Tibial nerve (tissue), 3 donors: ENCODE data around the gene PGC.

Experiments used
- POLR2A ChIP-seq, 2 donors: fragments of 450-650 bp; IDR thresholded peaks; one replicate each; pipeline ENCODE4 v1.6.1; 2017; ENCODE audit warnings: antibody characterized with exemption in 2 of 2, mild to moderate bottlenecking in 2 of 2, moderate library complexity in 2 of 2
- TF ChIP-seq, protein P1 (sequence below), 5 experiments: fragments of 200-600 bp in 3 of 5; fragments of 450-650 bp in 2 of 5; sonication (generic) in 3 of 5; IDR thresholded peaks; one replicate each; pipeline ENCODE4 v1.5.1; 2016 to 2019; ENCODE audit warnings: antibody characterized with exemption in 5 of 5, mild to moderate bottlenecking in 3 of 5, moderate library complexity in 2 of 5

DNA sequence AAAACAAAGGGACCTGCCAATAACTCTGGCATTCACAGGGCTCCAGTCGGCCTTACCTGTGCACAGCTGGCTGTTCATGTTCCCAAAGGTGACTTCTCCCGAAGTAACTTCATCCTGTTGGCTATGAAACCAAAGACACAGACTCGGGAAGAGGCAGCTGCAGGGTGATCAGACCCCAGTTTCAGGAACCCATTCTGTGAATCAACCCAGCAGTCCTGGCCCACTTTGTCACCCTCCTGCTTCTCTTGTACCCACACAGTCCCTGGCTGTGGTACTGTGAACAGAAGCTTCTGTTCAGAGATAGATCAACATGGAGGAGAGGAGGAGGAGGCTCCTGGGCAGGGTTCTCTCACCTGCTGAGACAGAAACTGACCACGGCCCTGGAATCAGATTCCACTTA is 8.7 kb upstream of the PGC start:
- TF ChIP-seq, protein P1, sequence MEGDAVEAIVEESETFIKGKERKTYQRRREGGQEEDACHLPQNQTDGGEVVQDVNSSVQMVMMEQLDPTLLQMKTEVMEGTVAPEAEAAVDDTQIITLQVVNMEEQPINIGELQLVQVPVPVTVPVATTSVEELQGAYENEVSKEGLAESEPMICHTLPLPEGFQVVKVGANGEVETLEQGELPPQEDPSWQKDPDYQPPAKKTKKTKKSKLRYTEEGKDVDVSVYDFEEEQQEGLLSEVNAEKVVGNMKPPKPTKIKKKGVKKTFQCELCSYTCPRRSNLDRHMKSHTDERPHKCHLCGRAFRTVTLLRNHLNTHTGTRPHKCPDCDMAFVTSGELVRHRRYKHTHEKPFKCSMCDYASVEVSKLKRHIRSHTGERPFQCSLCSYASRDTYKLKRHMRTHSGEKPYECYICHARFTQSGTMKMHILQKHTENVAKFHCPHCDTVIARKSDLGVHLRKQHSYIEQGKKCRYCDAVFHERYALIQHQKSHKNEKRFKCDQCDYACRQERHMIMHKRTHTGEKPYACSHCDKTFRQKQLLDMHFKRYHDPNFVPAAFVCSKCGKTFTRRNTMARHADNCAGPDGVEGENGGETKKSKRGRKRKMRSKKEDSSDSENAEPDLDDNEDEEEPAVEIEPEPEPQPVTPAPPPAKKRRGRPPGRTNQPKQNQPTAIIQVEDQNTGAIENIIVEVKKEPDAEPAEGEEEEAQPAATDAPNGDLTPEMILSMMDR (IDR thresholded peaks at IDR 0.05): no peak
- no peak for TF ChIP-seq POLR2A (IDR thresholded peaks at IDR 0.05)
